Measurements from ENCODE around the gene RNF212. TPM values are rescaled to one million over a fixed set of nuclear protein-coding genes. Genes with fewer than 3 reads are reported as not detected.

Gene RNF212
- total and polyA plus RNA-seq, 10 of the 15 experiments (the other 5 are each of a cell fraction or from before 2014, with no cell fraction given), result not detected

- POLR2A ChIA-PET, result no interaction called here
- DNase-seq (ENCODE audit: low read depth, low spot score), result no peak
- in situ Hi-C loops (cut with MboI), result no loop called here
- Histone ChIP-seq H4K20me1 (ENCODE audit: control insufficient read depth, insufficient read depth) (no peaks in the 10 kb centered on the region), H3K79me2 (ENCODE audit: control insufficient read depth, insufficient read depth, low read length) (no peaks in the 10 kb centered on the region), H3K27ac (ENCODE audit: control insufficient read depth, insufficient read depth) (no peak overlapping the region), H3K9ac (ENCODE audit: control insufficient read depth, insufficient read depth, low read length) (no peak overlapping the region), H3K4me2 (ENCODE audit: control insufficient read depth, insufficient read depth) (no peak overlapping the region), H3K4me1 (ENCODE audit: control insufficient read depth, insufficient read depth, low read length) (no peaks in the 10 kb centered on the region), H3K36me3 (ENCODE audit: control insufficient read depth in 2 of 2, insufficient read depth in 2 of 2, low read length in 1 of 2) (no peaks in the 10 kb centered on the region), H2AFZ (ENCODE audit: control insufficient read depth, low read depth, low read length) (no peak overlapping the region), H3K4me3 (no peak overlapping the region), H3K9me3 (replicated peaks; ENCODE audit: control insufficient read depth, insufficient read depth, low read length) (no peaks in the 10 kb centered on the region; the same call in 2 of the 3 replicates), H3K27me3 (replicated peaks in 1 of 2; ENCODE audit: control insufficient read depth in 2 of 2, insufficient read depth in 2 of 2, low read length in 1 of 2) (no peaks in the 10 kb centered on the region)
- RAD21 ChIA-PET (ENCODE audit: unreplicated experiment), result no interaction called here
- BruUV-seq (replicated peaks), result no TSS peak
- SMC1A ChIA-PET (ENCODE audit: uncharacterized antibody, unreplicated experiment), result no interaction called here
- WGBS (ENCODE audit: insufficient coverage, insufficient replicate concordance, low lambda C conversion rate, missing lambda C conversion rate), result 0% methylated on average over 1 of the region's 4 CpGs
- TF ChIP-seq HDAC2 (IDR thresholded peaks at IDR 0.05), result no peak
- ATAC-seq, result no peak
- intact Hi-C loops (cut with micrococcal nuclease; ENCODE audit: unreplicated experiment), result no loop called here
- FAIRE-seq, result no peak
- CTCF ChIA-PET, result interaction anchor here (0.6 kb wide), 1 partner anchor 9 kb away, joined by 3 read pairs; no protein-coding TSS in a partner anchor
Measured at GRCh38 chr4:1092983-1093361, 20.4 kb downstream of the RNF212 start.

DNA sequence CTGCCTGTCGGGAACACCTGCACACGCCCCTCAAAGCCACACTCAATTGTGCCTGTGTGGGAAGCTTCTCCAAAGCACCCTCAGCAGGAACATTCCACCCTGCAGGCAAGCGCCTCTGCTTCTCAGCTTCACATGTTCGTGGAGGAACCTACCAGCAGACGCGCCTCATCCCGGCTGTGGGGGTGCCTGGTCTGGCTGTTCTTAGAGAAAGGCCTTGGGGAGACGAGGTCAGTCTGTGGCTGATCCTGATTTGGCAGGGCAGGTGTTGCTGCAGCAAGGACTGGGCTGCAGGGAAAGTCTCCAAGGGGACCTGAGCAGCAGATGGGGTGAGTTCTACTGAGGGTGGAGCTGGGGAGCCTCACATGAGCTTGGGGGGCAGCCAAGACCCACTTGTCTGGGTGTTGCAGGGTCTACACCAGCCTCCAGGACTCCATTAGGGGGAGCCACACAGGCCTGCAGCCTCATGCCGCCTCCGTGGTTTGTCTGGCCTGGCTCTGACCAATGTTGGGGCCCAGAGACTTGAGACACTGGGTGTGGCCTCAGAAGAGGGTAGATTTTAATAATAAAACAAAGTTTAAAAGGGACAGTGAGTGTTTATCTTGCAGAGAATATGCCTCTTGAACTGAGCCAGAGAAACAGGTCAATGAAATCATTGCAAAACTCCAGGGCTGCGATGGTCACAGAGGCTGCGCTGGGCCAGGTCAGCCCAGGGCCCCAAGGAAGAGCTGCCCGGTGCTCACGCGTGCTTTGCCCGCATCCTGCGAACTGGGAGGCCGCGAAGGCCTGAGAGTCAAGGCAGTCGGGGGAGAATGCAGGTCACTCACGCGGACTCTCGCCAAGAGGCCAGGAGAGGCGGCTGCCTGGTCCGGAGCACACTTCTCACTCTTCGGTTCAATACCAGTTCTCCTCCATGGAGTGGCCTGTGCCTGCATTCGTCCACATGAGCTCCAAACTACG, 21.1 kb downstream of the RNF212 start:
- H3K9ac ChIP-seq (ENCODE audit: control insufficient read depth, insufficient read depth, low read length), result no peak overlapping the region
- FAIRE-seq (no peak), DNase-seq (ENCODE audit: low read depth, low spot score) (no peak), ATAC-seq (no peak)
- WGBS (ENCODE audit: insufficient coverage, insufficient replicate concordance, low lambda C conversion rate, missing lambda C conversion rate), result 63% methylated on average over 27 of the region's 28 CpGs
- no peak overlapping the region for H2AFZ ChIP-seq (ENCODE audit: control insufficient read depth, low read depth, low read length)
- in situ Hi-C loops (cut with MboI) (no loop called here), intact Hi-C loops (cut with micrococcal nuclease; ENCODE audit: unreplicated experiment) (no loop called here)
- no peaks in the 10 kb centered on the region for H3K36me3 ChIP-seq (ENCODE audit: control insufficient read depth in 2 of 2, insufficient read depth in 2 of 2, low read length in 1 of 2)
- no peak overlapping the region for H3K4me2 ChIP-seq (ENCODE audit: control insufficient read depth, insufficient read depth)
- H3K4me3 ChIP-seq, result no peak overlapping the region
- no peaks in the 10 kb centered on the region for H3K4me1 ChIP-seq (ENCODE audit: control insufficient read depth, insufficient read depth, low read length)
- no peaks in the 10 kb centered on the region for H4K20me1 ChIP-seq (ENCODE audit: control insufficient read depth, insufficient read depth)
- no TSS peak for BruUV-seq (replicated peaks)
- RAD21 ChIA-PET (ENCODE audit: unreplicated experiment), result no interaction called here
- POLR2A ChIA-PET, result no interaction called here
- no peaks in the 10 kb centered on the region; the same call in 2 of the 3 replicates for H3K9me3 ChIP-seq (replicated peaks; ENCODE audit: control insufficient read depth, insufficient read depth, low read length)
- H3K79me2 ChIP-seq (ENCODE audit: control insufficient read depth, insufficient read depth, low read length), result no peaks in the 10 kb centered on the region
- CTCF ChIA-PET, result interaction anchor here (0.6 kb wide), 1 partner anchor 9 kb away, joined by 3 read pairs; no protein-coding TSS in a partner anchor
- H3K27ac ChIP-seq (ENCODE audit: control insufficient read depth, insufficient read depth), result no peak overlapping the region
- H3K27me3 ChIP-seq (replicated peaks in 1 of 2; ENCODE audit: control insufficient read depth in 2 of 2, insufficient read depth in 2 of 2, low read length in 1 of 2), result no peaks in the 10 kb centered on the region
- SMC1A ChIA-PET (ENCODE audit: uncharacterized antibody, unreplicated experiment), result no interaction called here
- TF ChIP-seq ZNF687 (IDR thresholded peaks at IDR 0.05) (no peak), SREBF2 (IDR thresholded peaks at IDR 0.05; ENCODE audit: low read length) (no peak), KLF5 (IDR thresholded peaks at IDR 0.05; ENCODE audit: partially characterized antibody) (no peak), ASH2L (IDR thresholded peaks at IDR 0.05; ENCODE audit: borderline replicate concordance, low read depth) (no peak), ZNF24 (IDR thresholded peaks at IDR 0.05) (no peak), LARP7 (IDR thresholded peaks at IDR 0.05) (no peak)
- TF ChIP-seq, protein P1, sequence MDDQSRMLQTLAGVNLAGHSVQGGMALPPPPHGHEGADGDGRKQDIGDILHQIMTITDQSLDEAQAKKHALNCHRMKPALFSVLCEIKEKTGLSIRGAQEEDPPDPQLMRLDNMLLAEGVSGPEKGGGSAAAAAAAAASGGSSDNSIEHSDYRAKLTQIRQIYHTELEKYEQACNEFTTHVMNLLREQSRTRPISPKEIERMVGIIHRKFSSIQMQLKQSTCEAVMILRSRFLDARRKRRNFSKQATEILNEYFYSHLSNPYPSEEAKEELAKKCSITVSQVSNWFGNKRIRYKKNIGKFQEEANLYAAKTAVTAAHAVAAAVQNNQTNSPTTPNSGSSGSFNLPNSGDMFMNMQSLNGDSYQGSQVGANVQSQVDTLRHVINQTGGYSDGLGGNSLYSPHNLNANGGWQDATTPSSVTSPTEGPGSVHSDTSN (IDR thresholded peaks at IDR 0.05; ENCODE audit: insufficient replicate concordance, low read depth, low read length), result no peak
- TF ChIP-seq, protein P2, sequence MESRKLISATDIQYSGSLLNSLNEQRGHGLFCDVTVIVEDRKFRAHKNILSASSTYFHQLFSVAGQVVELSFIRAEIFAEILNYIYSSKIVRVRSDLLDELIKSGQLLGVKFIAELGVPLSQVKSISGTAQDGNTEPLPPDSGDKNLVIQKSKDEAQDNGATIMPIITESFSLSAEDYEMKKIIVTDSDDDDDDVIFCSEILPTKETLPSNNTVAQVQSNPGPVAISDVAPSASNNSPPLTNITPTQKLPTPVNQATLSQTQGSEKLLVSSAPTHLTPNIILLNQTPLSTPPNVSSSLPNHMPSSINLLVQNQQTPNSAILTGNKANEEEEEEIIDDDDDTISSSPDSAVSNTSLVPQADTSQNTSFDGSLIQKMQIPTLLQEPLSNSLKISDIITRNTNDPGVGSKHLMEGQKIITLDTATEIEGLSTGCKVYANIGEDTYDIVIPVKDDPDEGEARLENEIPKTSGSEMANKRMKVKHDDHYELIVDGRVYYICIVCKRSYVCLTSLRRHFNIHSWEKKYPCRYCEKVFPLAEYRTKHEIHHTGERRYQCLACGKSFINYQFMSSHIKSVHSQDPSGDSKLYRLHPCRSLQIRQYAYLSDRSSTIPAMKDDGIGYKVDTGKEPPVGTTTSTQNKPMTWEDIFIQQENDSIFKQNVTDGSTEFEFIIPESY (IDR thresholded peaks at IDR 0.05), result no peak

Measured in GM12878 (cell line).